GM19351 (cell line): ENCODE data around the gene COL11A2.
"Not testable (repeated sequence)": the region's sequence is repeated elsewhere in the genome, so short reads cannot be mapped to it uniquely, and the experiment has no call there.

ENCODE experiments used
- ATAC-seq: cut with Tn5 transposase; IDR thresholded peaks from one replicate; pipeline ENCODE4 v1.9.1; 2021; ENCODE audit warnings: mild to moderate bottlenecking, moderate library complexity; ENCODE audit not compliant: unreplicated experiment

COL11A2 gene

DNA sequence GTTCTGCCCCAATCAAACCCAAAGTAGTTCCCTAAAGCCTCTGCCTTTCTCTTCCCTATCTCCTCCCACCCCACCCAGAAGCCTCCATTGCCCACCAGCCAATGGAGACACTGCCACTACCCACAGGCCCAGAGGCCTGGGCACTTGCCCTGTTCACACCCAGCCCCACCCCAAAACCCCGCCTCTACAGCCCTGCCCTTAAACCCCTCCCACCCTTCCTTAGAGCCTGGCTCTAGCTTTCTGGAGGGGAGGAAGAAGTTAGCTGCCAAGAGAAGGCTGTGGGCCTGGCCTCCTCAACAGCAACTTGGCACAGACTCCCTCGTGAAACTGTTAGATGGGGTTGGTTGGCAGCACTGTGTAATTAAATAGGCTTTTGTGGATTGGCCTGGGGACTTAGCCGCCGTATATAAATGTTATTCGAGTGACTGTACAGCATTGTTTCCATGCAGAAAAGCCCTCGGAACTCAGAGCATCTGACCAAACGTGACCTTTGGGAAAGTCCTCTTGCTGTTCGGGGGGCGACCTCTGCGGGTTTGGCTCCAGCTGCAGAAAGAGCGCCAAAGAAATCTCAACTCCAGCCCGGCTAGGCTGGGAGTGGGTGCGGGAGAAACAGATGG, 31.4 kb downstream of the COL11A2 start:
- no peak for ATAC-seq

DNA sequence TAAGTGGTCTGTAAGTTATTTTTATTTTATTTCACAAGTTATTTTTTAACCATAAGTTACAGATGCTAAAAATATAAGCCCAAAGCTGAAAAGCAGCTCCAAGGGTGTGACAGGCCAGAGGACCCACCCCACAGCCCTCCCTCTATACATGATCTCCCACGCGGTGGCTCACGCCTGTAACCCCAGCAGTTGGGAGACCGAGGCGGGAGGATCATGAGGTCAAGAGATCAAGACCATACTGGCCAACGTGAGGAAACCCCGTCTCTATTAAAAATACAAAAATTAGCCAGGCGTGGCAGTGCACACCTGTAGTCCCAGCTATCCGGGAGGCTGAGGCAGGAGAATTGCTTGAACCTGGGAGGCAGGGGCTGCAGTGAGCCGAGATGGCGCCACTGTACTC, 32.2 kb downstream of the COL11A2 start:
- ATAC-seq, result no peak

- no peak for ATAC-seq
These were observed 35.3 kb downstream of the COL11A2 start for GRCh38 chr6:33156964-33157363.

- ATAC-seq, result no peak
These were observed 35.7 kb downstream of the COL11A2 start for GRCh38 chr6:33156561-33156960.

DNA sequence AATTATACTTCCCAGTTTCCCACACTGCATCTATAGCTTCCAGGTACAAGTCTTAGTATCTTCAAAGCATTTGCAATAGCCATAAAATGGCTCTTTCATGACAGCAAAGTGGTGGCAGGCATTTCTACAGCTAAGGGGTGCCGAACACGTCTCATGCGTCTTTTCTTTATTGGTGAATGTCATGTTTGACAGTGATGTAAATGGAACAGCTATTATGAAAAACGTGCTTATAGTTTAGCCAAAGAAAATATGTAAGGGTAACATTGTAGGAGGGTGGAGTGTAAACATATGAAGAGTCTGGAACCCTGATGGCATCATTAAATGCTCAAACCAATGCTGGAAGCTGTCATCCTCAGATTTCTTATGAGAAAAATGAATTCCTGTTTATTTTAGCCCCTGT, 37.9 kb downstream of the COL11A2 start:
- ATAC-seq, result no peak

- ATAC-seq, result no peak
These were observed 41.2 kb downstream of the COL11A2 start for GRCh38 chr6:33151050-33151449.

GRCh38 chr6:33150560-33150959, 41.7 kb downstream of the COL11A2 start:
- ATAC-seq, result not testable (repeated sequence)

DNA sequence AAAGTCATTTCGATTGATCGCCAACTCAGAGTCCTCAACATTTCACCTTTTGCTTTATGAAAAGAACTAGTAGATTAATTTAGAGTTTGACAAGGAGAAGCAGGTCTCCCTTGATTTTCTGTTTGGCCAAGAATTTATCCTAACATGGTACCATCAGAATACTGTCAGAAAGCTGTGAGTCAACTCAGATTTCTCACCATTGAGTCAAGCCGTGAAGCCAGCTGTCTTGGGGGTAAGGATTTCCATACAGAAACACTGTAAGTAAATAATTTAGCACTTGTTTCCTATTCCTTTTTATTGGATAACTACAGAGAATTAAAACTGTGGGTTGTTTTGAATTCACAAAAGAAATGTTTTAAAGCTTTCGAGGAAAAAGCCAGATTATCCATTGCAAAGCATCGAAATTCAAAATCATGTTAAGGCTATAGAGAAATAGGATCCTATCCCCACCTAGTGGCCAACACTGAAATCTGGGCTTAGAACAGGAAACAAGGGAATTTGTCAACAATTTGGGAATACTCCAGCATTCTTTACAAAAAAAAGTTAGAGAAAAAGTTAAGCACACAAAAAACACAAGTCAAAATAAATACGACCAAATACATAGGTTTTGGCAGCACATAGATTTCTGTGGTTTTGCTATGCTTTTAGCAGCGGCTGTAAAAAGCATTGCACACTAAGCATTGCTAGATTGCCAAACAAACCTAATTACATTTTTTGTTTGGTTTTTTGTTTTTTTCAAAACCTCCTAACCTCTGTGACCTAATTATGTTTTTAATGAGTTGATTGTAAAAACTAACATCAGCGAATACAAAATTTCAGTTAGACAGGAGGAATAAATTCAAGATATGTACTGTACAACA, 44.2 kb downstream of the COL11A2 start:
- no peak for ATAC-seq

DNA sequence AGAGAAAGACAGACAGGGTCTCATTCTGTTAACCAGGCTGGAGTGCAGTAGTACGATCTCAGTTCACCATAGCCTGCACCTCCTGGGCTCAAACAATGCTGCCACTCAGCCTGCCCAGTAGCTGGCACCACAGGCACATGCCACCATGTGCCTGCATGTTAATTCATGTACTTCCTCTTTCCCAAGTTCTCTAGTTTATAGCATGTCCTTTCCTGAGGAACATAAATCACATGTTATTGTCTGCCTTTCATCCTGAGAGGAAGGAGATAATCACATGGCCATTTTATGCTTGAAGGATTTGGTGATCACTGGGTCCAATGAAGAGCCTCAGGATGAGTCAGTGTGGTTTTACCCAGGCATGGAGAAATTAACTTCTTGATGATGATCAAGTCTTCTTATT, 47.9 kb downstream of the COL11A2 start:
- no peak for ATAC-seq

DNA sequence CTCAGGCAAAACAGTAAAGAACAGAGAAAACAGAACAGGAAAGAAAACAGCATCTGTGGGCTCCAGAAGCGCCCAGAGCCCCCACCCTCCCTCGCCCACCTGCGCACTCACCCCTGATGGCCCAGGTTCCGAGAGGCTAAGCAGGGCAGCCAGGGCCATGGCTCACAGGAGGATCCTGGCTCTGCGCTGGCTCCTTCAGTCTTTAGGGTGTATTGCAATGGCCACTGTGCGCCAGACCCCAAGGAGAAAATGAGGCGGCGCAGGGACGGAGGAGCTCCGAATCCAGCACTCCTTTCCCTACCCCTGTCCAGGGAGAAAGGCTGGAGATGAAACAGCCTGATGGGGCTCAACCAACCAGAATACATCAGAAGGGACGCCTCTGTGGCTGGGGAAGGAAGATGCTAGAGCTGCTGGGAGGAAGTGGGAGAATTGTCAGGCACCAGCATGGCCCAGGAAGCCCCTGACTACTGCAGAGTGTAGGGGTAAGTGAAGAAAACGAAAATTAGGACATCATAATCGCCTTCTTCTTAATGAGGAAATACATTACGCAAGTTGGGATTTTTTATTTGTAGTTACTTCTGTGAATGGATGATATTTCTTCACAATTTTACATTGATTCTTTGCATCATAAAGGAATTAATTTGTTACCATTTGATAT, 49.0 kb downstream of the COL11A2 start:
- ATAC-seq, result no peak

DNA sequence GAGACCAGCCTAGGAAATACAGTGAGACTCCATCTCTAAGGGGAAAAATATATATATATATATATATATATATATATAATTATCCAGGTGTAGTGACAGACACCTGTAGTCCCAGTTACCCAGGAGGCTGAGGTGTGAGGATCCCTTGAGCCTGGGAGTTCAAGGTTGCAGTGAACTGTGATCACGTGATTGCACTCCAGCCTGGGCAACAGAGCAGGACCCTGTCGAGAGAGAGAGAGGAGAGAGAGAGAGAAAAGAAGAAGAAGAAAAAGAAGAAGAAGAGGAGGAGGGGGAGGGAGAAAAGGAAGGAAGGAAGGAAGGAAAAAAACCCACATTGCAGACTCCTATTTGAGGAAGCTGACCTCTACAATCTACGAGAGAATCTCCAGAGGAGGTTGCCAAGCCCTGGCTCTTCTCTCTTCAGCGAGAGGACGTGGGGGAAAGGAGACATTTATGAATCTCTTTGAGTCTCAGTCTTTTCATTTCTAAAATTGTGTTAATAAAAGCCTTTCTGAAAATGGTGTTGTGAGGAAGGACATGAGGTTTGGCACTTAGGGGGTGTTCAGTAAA, 49.7 kb downstream of the COL11A2 start:
- no peak for ATAC-seq

- ATAC-seq, result no peak
These were observed 51.7 kb downstream of the COL11A2 start for GRCh38 chr6:33140556-33140955.

DNA sequence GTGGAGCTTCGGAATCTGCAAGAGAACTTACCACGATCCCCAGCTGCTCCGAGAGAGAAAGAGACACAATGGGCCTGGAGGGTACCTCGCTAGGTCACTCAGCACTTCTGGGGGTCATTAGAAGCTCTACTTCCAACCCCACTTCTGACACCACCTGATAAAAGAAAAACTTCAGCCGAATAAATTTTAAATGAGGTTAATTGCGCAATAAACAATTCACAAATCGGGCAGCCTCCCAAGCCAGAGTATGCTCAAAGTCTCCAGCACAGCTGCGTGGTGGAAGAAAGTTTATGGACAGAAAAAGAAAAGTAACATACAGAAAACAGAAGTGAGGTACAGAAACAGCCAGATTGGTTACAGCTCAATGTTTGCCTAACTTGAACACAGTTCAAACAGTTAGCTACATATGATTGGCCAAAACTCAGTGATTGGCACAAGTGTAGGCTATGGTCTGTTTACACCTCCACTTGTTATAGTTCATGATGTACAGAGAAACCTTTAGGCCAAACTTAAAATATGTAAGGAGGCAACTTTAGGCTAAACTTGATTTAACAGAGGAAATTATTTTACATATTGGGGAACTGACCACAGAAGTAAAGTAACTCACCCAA, 52.6 kb downstream of the COL11A2 start:
- no peak for ATAC-seq

GRCh38 chr6:33136310-33136900, 55.9 kb downstream of the COL11A2 start:
- ATAC-seq, result no peak

- ATAC-seq, result no peak
These were observed 60.2 kb downstream of the COL11A2 start for GRCh38 chr6:33132081-33132524.

- no peak for ATAC-seq
These were observed 63.9 kb downstream of the COL11A2 start for GRCh38 chr6:33128318-33128717.

DNA sequence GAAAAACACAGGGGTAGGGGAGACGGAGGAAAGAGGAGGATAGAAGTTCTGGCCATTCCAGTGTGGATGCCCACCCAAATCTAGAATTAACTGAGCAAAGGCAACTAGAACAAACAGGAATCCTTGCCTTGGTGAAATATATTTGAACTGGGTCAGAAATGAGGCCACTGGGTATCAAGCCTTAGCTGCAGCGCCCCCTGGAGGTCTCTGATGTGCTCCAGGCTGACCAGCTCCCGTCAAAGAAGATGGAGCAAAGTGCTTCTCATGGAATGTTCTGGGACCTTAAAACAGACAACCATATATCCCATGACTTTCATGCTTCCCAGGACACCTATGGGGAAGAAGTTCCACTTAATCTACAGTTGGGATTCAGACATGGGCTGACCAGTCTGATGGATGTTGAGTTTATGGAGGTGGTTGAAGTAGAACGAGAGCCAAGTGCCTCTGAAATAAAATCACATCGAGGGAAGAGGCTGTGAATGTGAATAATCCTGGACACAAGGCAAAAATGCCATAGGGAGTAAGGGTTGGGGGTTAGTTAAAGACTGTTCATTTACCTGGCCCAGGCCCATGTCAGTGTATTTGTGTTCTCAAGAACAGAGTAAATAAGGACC, 66.1 kb downstream of the COL11A2 start:
- no peak for ATAC-seq

- no peak for ATAC-seq
These were observed 67.3 kb downstream of the COL11A2 start for GRCh38 chr6:33124947-33125346.

DNA sequence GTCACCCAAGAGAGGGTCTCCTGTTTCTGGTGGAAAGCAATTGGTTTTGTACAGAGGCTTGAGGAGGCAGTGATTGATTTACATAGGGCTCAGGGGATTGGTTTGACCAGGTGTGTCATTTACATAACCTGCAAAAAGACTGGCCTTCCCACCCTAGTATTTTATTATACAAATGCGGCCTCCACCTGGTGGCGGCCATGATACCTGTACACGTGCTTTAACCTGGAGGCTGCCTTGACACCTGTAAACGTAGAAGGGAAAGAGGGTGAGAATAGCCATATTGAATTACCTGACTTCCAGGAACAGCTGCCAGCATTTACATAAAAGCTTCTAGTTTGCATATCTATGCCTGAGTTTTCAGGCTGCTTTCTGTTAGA, 67.8 kb downstream of the COL11A2 start:
- no peak for ATAC-seq
